SU-DHL-6 (cell line): ENCODE measurements around the gene BICC1.

Source experiments
- H2AFZ ChIP-seq: fragments of 200-600 bp; sonication (generic); 2 replicates; pipeline ENCODE4 v1.6.1; 2014; ENCODE audit warnings: low read depth, mild to moderate bottlenecking, moderate library complexity, mixed read lengths, antibody characterized with exemption, low read length; ENCODE audit not compliant: severe bottlenecking
- H3F3A ChIP-seq: fragments of 200-600 bp; shearing (Covaris generic); 2 replicates; pipeline ENCODE4 v1.6.0; 2016; ENCODE audit warnings: antibody characterized with exemption, mild to moderate bottlenecking; ENCODE audit not compliant: insufficient read depth
- H3K27ac ChIP-seq: fragments of 200-600 bp; sonication (generic); 2 replicates; pipeline ENCODE4 v1.5.1; 2016; ENCODE audit warnings: low read depth, mild to moderate bottlenecking, low read length, moderate library complexity, mixed read lengths
- H3K27me3 ChIP-seq: fragments of 200-600 bp; sonication (generic), shearing (Covaris generic); 2 replicates; pipeline ENCODE4 v1.6.0; 2014; ENCODE audit warnings: mild to moderate bottlenecking, low read length
- H3K36me3 ChIP-seq: fragments of 200-600 bp; sonication (generic); 2 replicates; pipeline ENCODE4 v1.6.1; 2014; ENCODE audit warnings: mild to moderate bottlenecking, low read length, mixed read lengths
- H3K4me2 ChIP-seq: fragments of 300-600, 200-600 bp; shearing (Covaris generic), sonication (generic); 2 replicates; pipeline ENCODE4 v1.6.0; 2014; ENCODE audit warnings: low read length, low read depth, mild to moderate bottlenecking; ENCODE audit not compliant: poor library complexity, severe bottlenecking
- H3K4me3 ChIP-seq: fragments of 200-600 bp; sonication (generic); 2 replicates; pipeline ENCODE4 v1.5.1; 2014; ENCODE audit warnings: antibody characterized with exemption, low read length, mild to moderate bottlenecking, mixed read lengths; ENCODE audit not compliant: insufficient read depth, poor library complexity, severe bottlenecking
- H3K79me2 ChIP-seq: fragments of 200-600 bp; sonication (generic); 2 replicates; pipeline ENCODE4 v1.6.1; 2014; ENCODE audit warnings: mild to moderate bottlenecking, low read length, moderate library complexity; ENCODE audit not compliant: insufficient read depth
- H3K9ac ChIP-seq: fragments of 200-600 bp; sonication (generic); 2 replicates; pipeline ENCODE4 v1.7.0; 2014; ENCODE audit warnings: mild to moderate bottlenecking, low read length
- H3K9me2 ChIP-seq: fragments of 200-600 bp; sonication (generic); replicated peaks from 2 replicates; pipeline ENCODE4 v1.6.1; 2014; ENCODE audit warnings: low read length; ENCODE audit not compliant: insufficient read depth
- H3K9me3 ChIP-seq: fragments of 200-600 bp; sonication (generic); 2 replicates; pipeline ENCODE4 v1.6.1; 2014; ENCODE audit warnings: low read length, mixed read lengths; ENCODE audit not compliant: insufficient read depth
- H4K20me1 ChIP-seq: fragments of 200-600 bp; sonication (generic); 2 replicates; pipeline ENCODE4 v1.6.1; 2014; ENCODE audit warnings: low read depth, mild to moderate bottlenecking, antibody characterized with exemption, low read length, moderate library complexity, mixed read lengths
- EZH2phosphoT487 ChIP-seq: fragments of 200-600 bp; sonication (generic), shearing (Covaris generic); conservative IDR thresholded peaks from 2 replicates; pipeline ENCODE4 v1.6.1; 2018; ENCODE audit warnings: mild to moderate bottlenecking, antibody characterized with exemption, low read length, moderate library complexity, mixed read lengths
- TF ChIP-seq, protein P1 (sequence below): fragments of 200-600 bp; sonication (generic); IDR thresholded peaks from one replicate; pipeline ENCODE4 v1.5.1; 2017; ENCODE audit warnings: antibody characterized with exemption, mild to moderate bottlenecking, low read length, moderate library complexity; ENCODE audit not compliant: insufficient read depth, poor library complexity, severe bottlenecking

BICC1 gene

GRCh38 chr10:58467931-58468635 lies 44.6 kb upstream of the BICC1 start:
- Histone ChIP-seq H3K79me2 (no peaks in the 10 kb centered on the region), H3K4me2 (no peak overlapping the region), H3K9ac (no peak overlapping the region), H3K9me2 (no peaks in the 10 kb centered on the region), H3K36me3 (no peaks in the 10 kb centered on the region), H2AFZ (no peak overlapping the region), H3K27ac (no peak overlapping the region), H3F3A (no peaks in the 10 kb centered on the region), H3K9me3 (no peaks in the 10 kb centered on the region), H3K27me3 (no peaks in the 10 kb centered on the region), H3K4me3 (no peak overlapping the region), H4K20me1 (no peaks in the 10 kb centered on the region)
- TF ChIP-seq, protein P1, sequence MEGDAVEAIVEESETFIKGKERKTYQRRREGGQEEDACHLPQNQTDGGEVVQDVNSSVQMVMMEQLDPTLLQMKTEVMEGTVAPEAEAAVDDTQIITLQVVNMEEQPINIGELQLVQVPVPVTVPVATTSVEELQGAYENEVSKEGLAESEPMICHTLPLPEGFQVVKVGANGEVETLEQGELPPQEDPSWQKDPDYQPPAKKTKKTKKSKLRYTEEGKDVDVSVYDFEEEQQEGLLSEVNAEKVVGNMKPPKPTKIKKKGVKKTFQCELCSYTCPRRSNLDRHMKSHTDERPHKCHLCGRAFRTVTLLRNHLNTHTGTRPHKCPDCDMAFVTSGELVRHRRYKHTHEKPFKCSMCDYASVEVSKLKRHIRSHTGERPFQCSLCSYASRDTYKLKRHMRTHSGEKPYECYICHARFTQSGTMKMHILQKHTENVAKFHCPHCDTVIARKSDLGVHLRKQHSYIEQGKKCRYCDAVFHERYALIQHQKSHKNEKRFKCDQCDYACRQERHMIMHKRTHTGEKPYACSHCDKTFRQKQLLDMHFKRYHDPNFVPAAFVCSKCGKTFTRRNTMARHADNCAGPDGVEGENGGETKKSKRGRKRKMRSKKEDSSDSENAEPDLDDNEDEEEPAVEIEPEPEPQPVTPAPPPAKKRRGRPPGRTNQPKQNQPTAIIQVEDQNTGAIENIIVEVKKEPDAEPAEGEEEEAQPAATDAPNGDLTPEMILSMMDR, result no peak
- TF ChIP-seq EZH2phosphoT487, result no peak

GRCh38 chr10:58473976-58474375 lies 38.7 kb upstream of the BICC1 start:
- Histone ChIP-seq H3K27ac (no peak overlapping the region), H3F3A (no peaks in the 10 kb centered on the region), H3K9me2 (no peaks in the 10 kb centered on the region), H2AFZ (no peak overlapping the region), H3K36me3 (no peaks in the 10 kb centered on the region), H3K79me2 (no peaks in the 10 kb centered on the region), H3K4me2 (no peak overlapping the region), H4K20me1 (no peaks in the 10 kb centered on the region), H3K4me3 (no peak overlapping the region), H3K9me3 (no peaks in the 10 kb centered on the region), H3K9ac (no peak overlapping the region), H3K27me3 (no peaks in the 10 kb centered on the region)
- TF ChIP-seq, protein P1, result no peak
- no peak for TF ChIP-seq EZH2phosphoT487

- TF ChIP-seq, protein P1, result no peak
- no peak for TF ChIP-seq EZH2phosphoT487
- Histone ChIP-seq H3K27me3 (no peaks in the 10 kb centered on the region), H3K4me3 (no peak overlapping the region), H3K36me3 (no peaks in the 10 kb centered on the region), H3K27ac (no peak overlapping the region), H4K20me1 (no peaks in the 10 kb centered on the region), H3K9me3 (no peaks in the 10 kb centered on the region), H3K79me2 (no peaks in the 10 kb centered on the region), H3K4me2 (no peak overlapping the region), H2AFZ (no peak overlapping the region), H3K9me2 (no peaks in the 10 kb centered on the region), H3F3A (no peaks in the 10 kb centered on the region), H3K9ac (no peak overlapping the region)
Measured at GRCh38 chr10:58475322-58476277, 37.1 kb upstream of the BICC1 start.
